ENCODE data around the gene DNAJC4. TPM values are rescaled to one million over a fixed set of nuclear protein-coding genes. Genes with fewer than 3 reads are reported as not detected.

DNAJC4 gene
- total and polyA plus RNA-seq, 9 of the 15 experiments (the other 6 are each of a cell fraction or from before 2014, with no cell fraction given), result 4.0 to 32.6 (median 19.9) TPM

- peak; percentile 77 for TF ChIP-seq ZBTB40 (IDR thresholded peaks at IDR 0.05)
- no peak for TF ChIP-seq ZBTB40 (CRISPR knock-in tag; IDR thresholded peaks at IDR 0.05)
- TF ChIP-seq ZNF639 (CRISPR knock-in tag; conservative IDR thresholded peaks at IDR 0.05 in 1 of 2, IDR thresholded peaks at IDR 0.05 in 1 of 2), result peak in 1 of 2 experiments; percentile 84; a peak in 2 of 4 replicates
- no peak for TF ChIP-seq DDX20 (tag; IDR thresholded peaks at IDR 0.05; ENCODE audit: low read depth)
- no peak for TF ChIP-seq MLX (CRISPR knock-in tag; conservative IDR thresholded peaks at IDR 0.05)
These were observed 22.9 kb upstream of the DNAJC4 start (continued) for GRCh38 chr11:64207256-64208085.
